ENCODE data around the gene TLR10.

Gene TLR10

GRCh38 chr4:38795087-38795486 lies 12.3 kb upstream of the TLR10 start:
- DNase-seq (ENCODE audit: low read depth) = no peak
- H3K4me3 ChIP-seq (ENCODE audit: low read depth, low read length) = no peak overlapping the region
- TF ChIP-seq MYC (IDR thresholded peaks at IDR 0.05; ENCODE audit: low read depth, low read length) = no peak
- no peak for TF ChIP-seq CTCF (IDR thresholded peaks at IDR 0.05; ENCODE audit: low read depth, low read length)

- DNase-seq (ENCODE audit: low read depth) = no peak
- H3K4me3 ChIP-seq (ENCODE audit: low read depth, low read length) = no peak overlapping the region
- TF ChIP-seq MAX (IDR thresholded peaks at IDR 0.05; ENCODE audit: low read depth, low read length) = no peak
- TF ChIP-seq CTCF (IDR thresholded peaks at IDR 0.05; ENCODE audit: low read depth, low read length) = no peak
- TF ChIP-seq POLR2A (IDR thresholded peaks at IDR 0.05; ENCODE audit: extremely low read depth, insufficient read length) = no peak
- no peak for TF ChIP-seq MYC (IDR thresholded peaks at IDR 0.05; ENCODE audit: low read depth, low read length)
Observed at GRCh38 chr4:38794051-38794450, 11.3 kb upstream of the TLR10 start.

- TF ChIP-seq MYC (IDR thresholded peaks at IDR 0.05; ENCODE audit: low read depth, low read length) (peak; percentile 29; the same call in 1 of the 2 replicates), MAX (IDR thresholded peaks at IDR 0.05; ENCODE audit: low read depth, low read length) (no peak)
- H3K4me3 ChIP-seq (ENCODE audit: low read depth, low read length) = no peak overlapping the region
- peak; percentile 74 for DNase-seq (ENCODE audit: low read depth)
Observed at GRCh38 chr4:38791010-38791409, 8.2 kb upstream of the TLR10 start.

- no peak overlapping the region for H3K4me3 ChIP-seq (ENCODE audit: low read depth, low read length)
- no peak for DNase-seq (ENCODE audit: low read depth)
- TF ChIP-seq MYC (IDR thresholded peaks at IDR 0.05; ENCODE audit: low read depth, low read length) (no peak), CTCF (IDR thresholded peaks at IDR 0.05; ENCODE audit: low read depth, low read length) (no peak), MAX (IDR thresholded peaks at IDR 0.05; ENCODE audit: low read depth, low read length) (no peak), POLR2A (IDR thresholded peaks at IDR 0.05; ENCODE audit: extremely low read depth, insufficient read length) (no peak)
Observed at GRCh38 chr4:38788317-38788716, 5.5 kb upstream of the TLR10 start.

- no peak for DNase-seq (ENCODE audit: low read depth)
- H3K4me3 ChIP-seq (ENCODE audit: low read depth, low read length) = no peak overlapping the region
- TF ChIP-seq CTCF (IDR thresholded peaks at IDR 0.05; ENCODE audit: low read depth, low read length) (no peak), POLR2A (IDR thresholded peaks at IDR 0.05; ENCODE audit: extremely low read depth, insufficient read length) (no peak), MYC (IDR thresholded peaks at IDR 0.05; ENCODE audit: low read depth, low read length) (no peak), MAX (IDR thresholded peaks at IDR 0.05; ENCODE audit: low read depth, low read length) (no peak)
Observed at GRCh38 chr4:38787693-38788092, 4.9 kb upstream of the TLR10 start.

GRCh38 chr4:38785901-38786402 lies 3.2 kb upstream of the TLR10 start:
- TF ChIP-seq POLR2A (IDR thresholded peaks at IDR 0.05; ENCODE audit: extremely low read depth, insufficient read length) = no peak
- DNase-seq (ENCODE audit: low read depth) = peak; percentile 81
- no peak overlapping the region for H3K4me3 ChIP-seq (ENCODE audit: low read depth, low read length)

- H3K4me3 ChIP-seq (ENCODE audit: low read depth, low read length) = no peak overlapping the region
- DNase-seq (ENCODE audit: low read depth) = peak; percentile 47
- TF ChIP-seq POLR2A (IDR thresholded peaks at IDR 0.05; ENCODE audit: extremely low read depth, insufficient read length) (no peak), CTCF (IDR thresholded peaks at IDR 0.05; ENCODE audit: low read depth, low read length) (no peak), MAX (IDR thresholded peaks at IDR 0.05; ENCODE audit: low read depth, low read length) (no peak), MYC (IDR thresholded peaks at IDR 0.05; ENCODE audit: low read depth, low read length) (no peak)
Observed at GRCh38 chr4:38785041-38785790, 2.4 kb upstream of the TLR10 start.

All from NB4 (cell line).